Stimulated activated CD4-positive, alpha-beta T cell treated with anti-CD3 and anti-CD28 coated beads, Interleukin-1b, Interleukin-23, amount 100 ng/mL, for 1 hour (primary cell): ENCODE data around the gene VPS36.
"Not testable (repeated sequence)": the region's sequence is repeated elsewhere in the genome, so short reads cannot be mapped to it uniquely, and the experiment has no call there.

Experiments used
- DNase-seq, 2 donors: peaks; one replicate each; pipeline ENCODE4 v3.0.0-alpha.2; 2020; ENCODE audit warnings: low read depth in 2 of 2

VPS36 gene, protein sequence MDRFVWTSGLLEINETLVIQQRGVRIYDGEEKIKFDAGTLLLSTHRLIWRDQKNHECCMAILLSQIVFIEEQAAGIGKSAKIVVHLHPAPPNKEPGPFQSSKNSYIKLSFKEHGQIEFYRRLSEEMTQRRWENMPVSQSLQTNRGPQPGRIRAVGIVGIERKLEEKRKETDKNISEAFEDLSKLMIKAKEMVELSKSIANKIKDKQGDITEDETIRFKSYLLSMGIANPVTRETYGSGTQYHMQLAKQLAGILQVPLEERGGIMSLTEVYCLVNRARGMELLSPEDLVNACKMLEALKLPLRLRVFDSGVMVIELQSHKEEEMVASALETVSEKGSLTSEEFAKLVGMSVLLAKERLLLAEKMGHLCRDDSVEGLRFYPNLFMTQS

DNA sequence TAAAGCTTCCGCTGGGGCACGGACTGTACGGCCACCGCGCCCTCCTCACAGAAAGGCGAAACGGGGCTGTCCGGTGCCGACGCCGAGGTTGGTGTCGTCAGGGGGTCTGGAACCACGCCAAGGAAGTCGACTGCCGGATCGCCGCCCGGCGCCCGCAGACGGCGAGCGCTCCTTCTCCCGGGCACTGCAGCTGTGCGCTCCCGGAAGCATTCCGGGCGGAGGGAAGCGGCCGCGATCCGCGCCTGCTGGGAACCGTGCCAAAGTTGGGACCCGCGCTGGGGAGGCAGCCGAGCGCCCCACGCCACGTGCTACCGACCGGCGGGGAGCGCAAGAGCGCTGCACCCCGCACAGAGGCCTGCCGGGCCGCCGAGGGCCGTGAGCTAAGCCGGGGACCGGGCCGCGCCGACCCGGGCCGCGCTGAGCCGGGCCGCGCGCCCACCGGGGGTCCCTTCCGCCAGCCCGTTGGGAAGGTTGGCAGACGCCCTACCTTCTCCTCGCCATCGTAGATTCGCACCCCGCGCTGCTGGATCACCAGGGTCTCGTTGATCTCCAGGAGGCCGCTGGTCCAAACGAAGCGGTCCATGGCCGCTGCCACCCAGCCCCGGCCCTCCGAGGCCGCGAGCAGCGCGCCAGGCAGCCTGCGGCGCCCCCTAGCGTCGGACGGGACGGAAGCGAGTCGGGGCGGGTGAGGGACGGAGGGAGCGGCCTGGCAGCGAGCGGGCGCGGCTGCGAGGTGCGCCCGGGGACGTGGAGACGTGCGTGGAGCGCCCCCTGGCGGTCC is at the start of gene VPS36:
VPS36 (minus strand) TSS at position 623 of the 781 bp plus-strand sequence; CDS start at position 583, 40 bp downstream.
- DNase-seq: peak; percentile 92 to 93

DNA sequence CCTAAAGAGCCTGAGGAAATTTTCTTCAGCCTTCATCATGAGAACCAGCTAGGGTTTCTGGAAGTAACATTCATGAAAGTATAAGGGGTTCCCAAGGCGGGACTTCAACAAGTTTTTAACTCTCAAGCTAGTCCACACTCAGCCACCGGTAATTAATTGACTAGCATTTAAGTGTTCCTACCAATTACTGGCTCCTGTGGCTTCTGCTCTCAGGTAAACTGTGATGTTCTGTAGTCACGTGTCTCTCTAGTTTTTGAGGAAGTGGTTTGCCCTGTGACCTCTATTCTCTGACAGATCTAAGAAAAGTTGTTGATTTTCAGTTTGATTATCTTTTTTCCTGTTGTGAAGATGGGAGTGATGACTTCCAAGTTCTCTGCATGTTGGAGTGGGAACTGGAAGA is 47.5 kb upstream of the VPS36 start:
- DNase-seq: not testable (repeated sequence)

DNA sequence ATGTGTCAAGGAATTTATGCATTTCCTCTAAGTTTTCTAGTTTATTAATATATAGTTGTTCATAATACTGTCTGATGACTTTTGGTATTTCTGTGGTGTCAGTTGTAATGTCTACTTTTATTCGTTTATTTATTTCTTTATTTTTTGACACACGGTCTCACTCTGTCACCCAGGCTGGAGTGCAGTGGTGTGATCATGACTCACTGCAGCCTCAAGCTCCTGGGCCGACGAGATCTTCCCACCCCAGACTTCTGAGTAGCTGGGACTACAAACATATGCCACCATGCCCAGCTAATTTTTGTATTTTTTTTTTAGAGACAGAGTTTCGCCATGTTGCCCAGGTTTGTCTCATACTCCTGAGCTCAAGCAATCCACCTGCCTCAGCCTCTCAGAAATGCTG is 43.8 kb upstream of the VPS36 start:
- DNase-seq: not testable (repeated sequence)

DNA sequence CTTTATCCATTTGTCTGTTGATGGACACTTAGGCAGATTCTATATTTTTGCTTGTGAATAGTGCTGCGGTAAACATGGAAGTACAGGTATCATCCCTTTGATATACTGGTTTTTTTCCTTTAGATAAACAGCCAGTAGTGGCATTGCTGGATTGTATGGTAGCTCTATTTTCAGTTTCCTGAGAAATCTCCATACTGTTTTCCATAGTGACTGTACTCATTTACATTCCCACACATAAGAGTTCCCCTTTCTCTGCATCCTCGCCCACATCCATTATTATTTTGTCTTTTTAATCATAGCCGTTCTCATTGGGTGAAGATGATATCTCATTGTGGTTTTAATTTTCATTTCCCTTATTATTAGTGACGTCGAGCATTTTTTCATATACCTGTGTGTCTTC is 40.6 kb upstream of the VPS36 start:
- DNase-seq: not testable (repeated sequence)

DNA sequence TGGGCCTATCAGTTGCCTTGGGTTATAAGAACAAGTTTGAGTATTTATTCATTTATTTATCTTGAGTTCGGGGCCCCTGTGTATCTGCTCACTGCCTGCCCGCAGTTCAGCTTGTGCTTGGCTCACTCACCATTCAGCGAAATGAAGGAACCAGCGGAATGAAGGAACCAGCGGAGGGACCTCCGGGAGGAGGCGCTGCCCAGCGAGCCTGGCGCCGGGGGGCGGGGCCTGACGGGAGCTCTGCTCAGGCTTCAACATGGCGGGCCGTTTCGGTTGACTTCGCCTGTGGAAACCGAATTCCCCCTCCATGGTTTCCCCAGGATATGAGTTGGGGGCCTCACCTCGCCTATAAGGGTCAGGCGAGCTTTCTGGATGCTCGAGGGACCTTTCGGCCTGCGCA is 38.3 kb upstream of the VPS36 start:
- not testable (repeated sequence) for DNase-seq

DNA sequence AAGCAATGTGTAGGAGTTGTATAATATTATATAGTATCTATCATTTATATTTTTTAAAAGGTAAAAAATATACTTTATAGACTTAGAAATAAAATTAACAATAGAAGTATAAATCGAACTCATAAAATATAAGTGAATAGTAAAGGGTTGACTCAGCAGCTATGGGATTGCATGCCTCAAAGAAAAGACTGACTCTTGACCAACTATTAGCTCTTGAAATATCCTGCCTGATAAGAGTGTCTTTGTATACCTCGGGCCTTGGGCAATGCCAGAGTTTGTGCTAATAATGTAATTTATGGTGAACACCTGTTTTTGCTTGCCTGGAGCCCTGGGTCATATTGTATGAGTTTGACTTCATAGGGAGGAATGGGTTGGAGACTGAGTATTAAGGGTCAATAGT is 36.6 kb upstream of the VPS36 start:
- not testable (repeated sequence) for DNase-seq

DNA sequence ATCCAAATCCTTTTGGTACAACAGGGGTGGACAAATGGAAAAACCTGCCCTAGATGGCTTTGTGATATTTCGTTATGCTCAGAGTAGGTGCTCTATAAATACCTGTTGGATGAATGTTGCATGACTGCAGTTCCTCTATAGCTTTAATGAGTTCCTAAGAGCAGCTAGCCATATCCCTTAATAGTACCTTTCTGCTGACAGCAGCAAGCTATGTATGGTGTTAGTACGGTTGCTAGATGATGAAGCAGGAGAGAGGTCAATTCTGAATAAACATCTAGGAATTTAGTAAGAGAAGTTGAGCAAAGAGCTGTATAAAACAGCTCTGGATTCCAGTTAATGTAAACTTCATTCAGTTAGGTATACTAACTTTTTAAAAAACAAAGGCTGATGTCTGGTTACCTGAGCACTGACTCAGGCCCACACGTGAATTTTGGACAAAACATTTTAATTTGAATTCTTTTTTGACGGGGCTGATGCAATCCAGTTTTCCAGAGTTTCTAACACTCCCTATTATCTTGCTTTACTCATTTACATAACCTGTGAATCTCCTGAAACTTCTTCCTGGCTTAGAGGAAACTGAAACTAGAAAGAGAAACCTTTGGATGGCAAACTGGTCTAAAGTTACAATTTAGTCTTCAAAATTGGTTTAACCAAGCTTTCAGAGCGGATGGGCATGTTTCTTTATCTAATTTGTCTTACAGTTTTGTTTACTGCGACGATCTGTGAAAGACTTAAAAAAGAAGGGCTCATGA is 30.4 kb upstream of the VPS36 start:
- DNase-seq: not testable (repeated sequence)

DNA sequence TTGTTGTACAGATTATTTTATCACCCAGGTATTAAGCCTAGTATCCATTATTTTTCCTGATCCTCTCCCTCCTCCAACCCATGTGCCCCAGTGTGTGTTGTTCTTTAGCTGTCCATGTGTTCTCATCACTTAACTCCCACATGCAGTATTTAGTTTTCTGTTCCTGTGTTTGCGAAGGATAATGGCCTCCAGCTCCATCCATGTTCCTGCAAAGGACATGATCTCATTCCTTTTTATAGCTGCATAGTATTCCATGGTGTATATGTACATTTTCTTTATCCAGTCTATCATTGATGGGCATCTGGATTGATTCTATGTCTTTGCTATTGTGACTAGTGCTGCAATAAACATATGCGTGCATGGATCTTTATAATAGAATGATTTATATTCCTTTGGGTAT is 18.1 kb upstream of the VPS36 start:
- not testable (repeated sequence) for DNase-seq

DNA sequence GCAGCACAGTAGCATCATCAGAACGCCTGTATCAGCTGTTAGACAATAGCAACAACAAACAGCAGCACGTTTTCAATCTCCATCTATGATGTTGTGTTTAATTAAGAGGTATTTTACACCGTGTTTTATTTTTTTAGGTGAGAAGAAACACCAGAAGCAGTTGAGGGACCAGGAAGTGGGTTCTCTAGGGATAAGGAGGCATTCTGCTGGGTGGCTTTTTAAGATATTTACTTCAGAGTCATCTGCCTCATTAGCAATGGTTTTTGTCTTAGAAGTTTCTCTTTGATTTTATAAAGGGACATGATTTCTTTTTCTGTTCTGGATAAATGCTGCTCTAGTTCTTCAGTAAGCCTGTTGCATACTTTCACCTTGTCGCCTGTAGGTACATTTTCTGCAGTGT is 13.1 kb upstream of the VPS36 start:
- DNase-seq: no peak

DNA sequence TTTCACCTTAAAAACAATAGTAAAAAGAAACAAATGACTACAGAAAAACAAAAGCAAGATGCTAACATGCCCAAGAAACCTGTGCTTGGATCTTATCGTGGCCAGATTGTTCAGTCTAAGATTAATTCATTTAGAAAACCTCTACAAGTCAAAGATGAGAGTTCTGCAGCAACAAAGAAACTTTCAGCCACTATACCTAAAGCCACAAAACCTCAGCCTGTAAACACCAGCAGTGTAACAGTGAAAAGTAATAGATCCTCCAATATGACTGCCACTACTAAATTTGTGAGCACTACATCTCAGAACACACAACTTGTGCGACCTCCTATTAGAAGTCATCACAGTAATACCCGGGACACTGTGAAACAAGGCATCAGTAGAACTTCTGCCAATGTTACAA is 10.8 kb upstream of the VPS36 start:
- no peak for DNase-seq

DNA sequence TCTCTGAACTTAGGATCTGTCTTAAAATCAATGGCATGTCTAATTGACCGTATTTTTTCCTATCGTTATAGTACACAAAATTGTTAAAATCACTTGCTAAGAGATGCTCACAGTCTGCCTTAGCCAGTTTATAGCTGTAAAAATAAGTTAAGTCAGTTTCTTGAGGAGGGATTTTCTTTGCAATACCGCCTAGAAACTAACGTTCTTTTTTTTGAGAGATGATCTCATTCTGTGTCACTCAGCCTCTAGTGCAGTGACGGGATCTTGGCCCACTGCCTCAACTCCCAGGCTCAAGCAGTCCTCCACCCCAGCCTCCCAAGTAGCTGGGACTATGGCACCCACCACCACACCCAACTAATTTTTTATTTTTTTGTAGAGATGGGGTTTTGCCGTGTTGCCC is 9.2 kb upstream of the VPS36 start:
- no peak for DNase-seq

DNA sequence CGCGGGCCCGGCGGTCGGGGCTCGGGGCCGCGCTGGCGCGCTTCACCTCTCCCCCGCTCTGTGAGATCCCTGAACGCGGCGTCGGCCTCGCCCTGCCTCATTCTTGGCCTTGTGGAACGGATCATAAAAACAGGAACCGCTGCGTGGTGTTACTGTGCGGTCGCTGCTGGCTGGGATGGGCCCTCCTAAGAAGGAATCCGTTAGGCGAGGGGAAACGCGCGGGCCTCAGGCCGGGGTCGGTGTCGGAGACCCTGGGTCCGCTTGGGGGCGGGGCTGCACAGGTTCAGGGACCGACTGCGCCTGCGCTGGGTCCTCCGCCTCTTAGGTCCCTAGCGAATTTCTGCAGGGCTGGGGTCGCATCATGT is 5.2 kb upstream of the VPS36 start:
- peak; percentile 34 to 73 for DNase-seq

DNA sequence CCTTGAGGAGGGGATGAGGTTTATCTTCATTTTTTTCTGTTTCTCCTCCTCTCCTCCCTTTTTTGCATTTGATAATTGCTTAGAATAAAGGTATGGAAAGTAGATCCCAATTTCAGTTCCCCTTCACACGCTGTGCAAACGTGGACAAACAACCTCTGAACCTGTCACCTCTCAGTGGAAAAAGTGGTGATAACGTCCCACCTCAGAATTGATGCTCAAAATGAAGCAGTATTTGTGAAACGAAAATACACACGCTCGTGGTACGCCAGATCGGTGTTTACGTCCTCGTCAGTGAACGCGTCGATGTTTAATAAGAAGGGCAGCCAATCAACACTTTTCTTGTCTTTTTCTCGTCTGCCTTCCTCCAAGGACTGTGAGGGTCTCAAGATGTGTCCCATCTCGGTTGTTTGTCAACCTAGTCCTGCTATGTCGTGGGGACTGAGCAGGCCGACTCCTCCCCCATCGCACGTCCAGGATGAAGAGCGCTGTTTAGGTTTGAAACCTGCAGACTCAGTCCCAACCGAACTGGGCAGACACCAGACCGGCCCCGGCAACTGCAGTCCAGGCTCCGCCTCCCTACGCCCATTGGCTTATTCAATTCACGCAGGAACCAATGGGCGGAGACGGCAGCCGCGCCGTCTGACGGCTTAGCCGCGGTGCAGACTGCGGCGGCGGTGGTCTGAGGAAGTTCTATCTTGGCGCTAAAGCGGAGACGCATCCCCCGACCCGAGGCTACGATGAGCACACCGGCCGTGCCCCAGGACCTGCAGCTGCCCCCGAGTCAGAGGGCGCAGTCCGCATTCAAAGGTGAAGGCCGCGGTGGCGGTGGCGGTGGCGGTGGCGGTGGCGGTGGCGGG is 4.6 kb upstream of the VPS36 start, which contains the start of gene CKAP2:
CKAP2 (plus strand) TSS at position 659 of the 857 bp plus-strand sequence; CDS start at position 738, 79 bp downstream.
- DNase-seq: peak; percentile 73 to 82

DNA sequence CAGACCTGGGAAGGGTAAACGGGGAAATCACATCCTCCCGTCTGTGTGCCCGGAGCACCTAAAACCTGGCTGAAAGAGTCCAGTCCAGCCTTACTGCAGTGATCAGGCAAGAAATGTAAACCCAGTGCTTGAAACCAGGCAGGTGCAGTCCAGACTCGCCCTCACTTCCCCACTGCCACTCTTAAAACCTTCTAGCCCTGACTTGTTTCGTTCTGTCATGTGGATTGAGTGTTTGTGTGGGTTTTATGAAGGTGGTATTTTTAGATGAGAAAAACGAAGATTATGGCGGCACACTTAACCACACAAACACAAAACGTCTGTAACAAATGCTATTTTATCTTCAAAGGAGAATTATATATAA is 4.0 kb upstream of the VPS36 start:
- DNase-seq: no peak

DNA sequence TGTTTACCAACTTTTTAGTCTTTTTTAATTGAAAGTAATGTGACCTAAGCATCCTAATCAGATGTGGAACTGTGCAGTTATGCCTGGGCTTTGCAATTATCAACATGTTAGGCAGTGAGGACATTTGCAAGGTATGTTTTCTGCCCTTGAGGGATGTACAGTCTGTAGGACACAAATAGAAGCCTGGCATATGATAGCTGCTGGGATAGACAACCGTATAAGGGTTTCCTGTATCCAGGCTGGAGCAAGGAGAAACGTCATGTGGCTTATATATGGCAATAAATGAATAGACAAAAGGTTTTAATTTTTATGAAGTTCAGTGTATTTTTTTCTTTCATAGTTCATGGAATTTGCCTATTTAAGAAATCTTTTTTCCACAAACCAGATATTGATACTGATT is 2.0 kb upstream of the VPS36 start:
- DNase-seq: no peak

DNA sequence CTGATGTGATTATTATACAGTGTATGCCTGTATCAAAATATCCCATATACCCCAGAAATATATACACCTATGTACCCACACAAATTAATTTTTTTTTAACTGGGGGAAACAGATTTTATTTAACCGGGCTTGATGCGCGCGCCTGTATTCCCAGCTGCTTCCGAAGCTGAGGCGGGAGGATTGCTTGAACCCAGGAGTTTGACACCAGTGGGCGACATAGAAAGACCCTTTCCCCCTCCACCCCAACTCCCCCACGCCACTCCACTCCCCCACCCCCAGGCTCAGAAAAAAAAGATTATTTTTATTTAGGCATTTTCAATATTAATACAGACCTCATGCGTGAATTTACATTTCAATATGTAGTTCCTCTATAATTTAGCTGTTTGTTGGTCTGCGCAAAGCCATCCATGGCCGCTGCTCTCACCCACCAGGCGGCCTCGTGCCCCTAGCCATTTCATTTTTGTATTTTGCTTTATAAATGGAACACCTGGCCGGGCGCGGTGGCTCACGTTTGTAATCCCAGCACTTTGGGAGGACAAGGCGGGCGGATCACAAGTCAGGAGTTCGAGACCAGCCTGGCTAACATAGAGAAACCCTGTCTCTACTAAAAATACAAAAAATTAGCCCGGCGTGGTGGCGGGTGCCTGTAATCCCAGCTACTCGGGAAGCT is 836 bp upstream of the VPS36 start:
- no peak for DNase-seq

DNA sequence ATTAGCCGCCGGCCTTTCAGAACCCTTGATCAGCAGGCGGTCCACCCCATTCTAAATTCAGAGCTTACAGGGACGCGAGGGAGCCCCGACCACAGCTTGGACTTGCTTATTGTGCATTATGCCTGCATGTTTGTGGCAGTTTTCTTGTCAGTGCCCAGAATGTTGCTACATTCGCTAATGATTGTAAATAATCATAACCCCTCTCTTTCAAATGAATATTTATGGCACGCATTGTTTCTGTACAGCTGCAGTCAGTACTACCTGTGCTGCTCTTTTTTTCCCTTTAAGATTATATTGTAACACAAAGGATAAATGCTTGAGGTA is 321 bp upstream of the VPS36 start:
- DNase-seq: no peak

DNA sequence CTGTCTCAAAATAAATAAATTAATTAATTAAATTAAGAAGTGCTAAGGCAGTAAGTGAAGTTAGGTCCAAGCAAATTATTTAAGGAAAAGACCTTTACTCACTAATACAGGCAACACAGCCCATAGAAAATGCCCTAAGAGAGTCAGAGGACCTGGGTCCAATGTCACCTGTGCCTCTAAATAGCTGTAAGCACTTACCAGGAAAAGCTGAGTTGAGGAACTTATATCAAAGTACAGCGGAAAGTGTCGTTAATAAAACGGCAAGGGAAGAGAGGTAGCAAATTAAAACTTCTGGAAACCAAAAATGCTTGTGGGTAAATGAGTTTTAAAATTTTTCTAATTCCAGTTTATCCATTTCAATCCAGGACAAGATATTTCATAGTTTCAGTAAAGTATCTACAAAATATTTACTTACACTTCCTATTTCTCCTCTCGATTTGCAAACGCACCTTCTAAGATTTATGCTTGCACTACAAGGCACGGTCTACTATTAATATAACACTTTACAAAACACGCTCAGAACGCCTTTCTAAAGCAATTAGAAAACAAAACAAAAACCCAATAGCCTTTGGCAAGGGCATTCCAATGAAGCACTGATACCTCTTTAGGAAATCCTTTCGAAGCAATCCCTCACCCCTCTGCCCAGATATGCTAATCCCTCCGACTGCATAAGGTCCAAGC is 963 bp downstream of the VPS36 start:
- DNase-seq: no peak

DNA sequence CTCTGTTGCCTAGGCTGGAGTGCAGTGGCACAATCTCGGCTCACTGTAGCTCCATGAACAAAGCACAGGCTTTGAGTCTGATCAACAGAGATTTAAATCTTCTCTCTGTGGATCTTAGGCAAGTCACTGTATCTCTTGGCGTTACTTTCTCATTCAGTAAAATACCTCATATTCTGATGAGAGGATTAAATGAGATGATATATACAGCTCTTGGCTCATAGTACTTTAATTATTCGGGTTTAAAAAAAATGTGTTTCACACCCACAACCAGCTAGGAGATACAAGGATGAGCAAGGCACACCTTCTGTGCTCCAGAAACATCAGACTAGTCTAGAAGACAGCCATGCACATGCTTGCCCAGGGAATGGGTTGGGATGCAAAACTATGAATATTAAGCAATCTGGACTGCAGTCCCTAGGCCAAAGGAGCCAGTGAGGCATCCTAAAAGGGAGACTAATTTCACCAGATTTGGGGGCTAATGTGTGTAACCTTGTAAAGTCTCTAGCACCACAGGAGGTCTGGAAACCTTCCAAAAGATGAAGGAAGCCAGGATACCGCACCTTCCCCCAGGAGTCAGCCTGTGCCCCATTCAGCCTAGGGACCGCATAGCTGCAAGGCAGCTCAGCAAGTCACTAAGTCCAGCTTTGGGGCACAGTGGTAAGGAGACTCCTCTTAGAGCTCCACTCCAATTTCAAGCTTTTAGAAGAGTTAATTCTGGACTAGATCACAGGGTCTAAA is 2.5 kb downstream of the VPS36 start:
- no peak for DNase-seq

DNA sequence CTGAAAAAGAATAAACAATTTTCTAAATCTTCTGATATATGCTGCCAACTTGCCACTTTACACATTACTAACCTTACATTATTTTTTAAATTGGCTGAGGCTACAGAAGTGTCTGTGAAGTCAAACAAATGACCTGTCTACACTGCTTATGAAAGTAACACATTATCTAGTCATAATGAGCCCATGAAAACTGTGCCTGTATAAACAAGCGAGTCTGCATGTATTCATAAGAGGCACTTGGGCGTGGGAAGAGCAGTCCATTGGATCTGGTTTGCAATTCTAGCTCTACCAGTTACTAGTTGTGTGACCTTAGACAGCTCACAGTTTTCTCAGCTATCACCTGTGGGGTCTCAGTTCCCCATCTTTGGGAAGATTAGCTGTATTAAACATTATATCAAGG is 3.1 kb downstream of the VPS36 start:
- no peak for DNase-seq
